ENCODE measurements around the gene RRM1.

RRM1 gene

GRCh38 chr11:4187055-4187988 is 92.7 kb downstream of the RRM1 start:
- peak; percentile 76 for DNase-seq (ENCODE audit: low spot score)
